NCI-H1092 (cell line): ENCODE measurements around the gene BNC2.

Experiments used
- DNase-seq: peaks from one replicate; lab custom pipeline; 2025; lab: John Stamatoyannopoulos, UW

Gene BNC2

GRCh38 chr9:16675131-16675530 is 195.3 kb downstream of the BNC2 start:
- DNase-seq = no peak

GRCh38 chr9:16673171-16673570 is 197.3 kb downstream of the BNC2 start:
- DNase-seq = no peak

- DNase-seq = no peak
These were observed 198.0 kb downstream of the BNC2 start for GRCh38 chr9:16672501-16672900.

GRCh38 chr9:16671591-16672137 is 198.8 kb downstream of the BNC2 start:
- peak; percentile 24 for DNase-seq

GRCh38 chr9:16670791-16671190 is 199.7 kb downstream of the BNC2 start:
- DNase-seq = no peak

- DNase-seq = peak; percentile 7
These were observed 201.7 kb downstream of the BNC2 start for GRCh38 chr9:16668734-16669295.

GRCh38 chr9:16664211-16664610 is 206.3 kb downstream of the BNC2 start:
- DNase-seq = no peak

GRCh38 chr9:16661816-16662215 is 208.7 kb downstream of the BNC2 start:
- no peak for DNase-seq

GRCh38 chr9:16659096-16659495 is 211.4 kb downstream of the BNC2 start:
- no peak for DNase-seq

- DNase-seq = no peak
These were observed 213.9 kb downstream of the BNC2 start for GRCh38 chr9:16656432-16657169.

- no peak for DNase-seq
These were observed 215.8 kb downstream of the BNC2 start for GRCh38 chr9:16654596-16655126.

GRCh38 chr9:16653491-16654399 is 216.7 kb downstream of the BNC2 start:
- peak; percentile 69 for DNase-seq

- DNase-seq = no peak
These were observed 217.9 kb downstream of the BNC2 start for GRCh38 chr9:16652582-16652981.

- DNase-seq = no peak
These were observed 219.0 kb downstream of the BNC2 start for GRCh38 chr9:16651446-16651964.

GRCh38 chr9:16645970-16646369 is 224.5 kb downstream of the BNC2 start:
- DNase-seq = no peak

GRCh38 chr9:16642421-16643109 is 227.9 kb downstream of the BNC2 start:
- no peak for DNase-seq

- no peak for DNase-seq
These were observed 229.8 kb downstream of the BNC2 start for GRCh38 chr9:16640649-16641048.

- no peak for DNase-seq
These were observed 230.8 kb downstream of the BNC2 start for GRCh38 chr9:16639644-16640043.

- DNase-seq = no peak
These were observed 232.6 kb downstream of the BNC2 start for GRCh38 chr9:16637911-16638310.

GRCh38 chr9:16637218-16637617 is 233.3 kb downstream of the BNC2 start:
- no peak for DNase-seq

GRCh38 chr9:16633794-16634193 is 236.7 kb downstream of the BNC2 start:
- no peak for DNase-seq
